Mesendoderm (in vitro differentiated cells): Measurements from ENCODE around the gene POU2F1.
"Not testable (repeated sequence)": the region's sequence is repeated elsewhere in the genome, so short reads cannot be mapped to it uniquely, and the experiment has no call there.

ENCODE experiments used
- DNase-seq: peaks from one replicate; pipeline ENCODE4 v3.0.0; 2013
- H2AK5ac ChIP-seq: 2 replicates; pipeline ENCODE4 v1.6.1; 2013; ENCODE audit warnings: low read length, inconsistent platforms
- H2BK120ac ChIP-seq: 2 replicates; pipeline ENCODE4 v1.6.1; 2013; ENCODE audit warnings: low read depth, mild to moderate bottlenecking, low read length, moderate library complexity, mixed read lengths
- H2BK15ac ChIP-seq: replicated peaks from 2 replicates; pipeline ENCODE4 v1.6.1; 2013; ENCODE audit warnings: low read depth, mild to moderate bottlenecking, moderate library complexity
- H2BK5ac ChIP-seq: 2 replicates; pipeline ENCODE4 v1.6.1; 2013; ENCODE audit warnings: low read length, inconsistent platforms
- H3K18ac ChIP-seq: 2 replicates; pipeline ENCODE4 v1.6.1; 2013; ENCODE audit warnings: mild to moderate bottlenecking, low read length, mixed read lengths
- H3K23ac ChIP-seq: one replicate; pipeline ENCODE4 v1.6.1; 2013; ENCODE audit warnings: low read length
- H3K27ac ChIP-seq: 2 replicates; pipeline ENCODE4 v1.5.1; 2013; ENCODE audit warnings: low read depth, mild to moderate bottlenecking, inconsistent platforms, low read length, moderate library complexity
- H3K27me3 ChIP-seq: 2 replicates; pipeline ENCODE4 v1.6.1; 2013; ENCODE audit warnings: low read length, control low read depth, mild to moderate bottlenecking, inconsistent platforms; ENCODE audit not compliant: insufficient read depth, poor library complexity
- H3K36me3 ChIP-seq: 2 replicates; pipeline ENCODE4 v1.6.1; 2013; ENCODE audit warnings: low read length, inconsistent platforms; ENCODE audit not compliant: control insufficient read depth, insufficient read depth
- H3K4ac ChIP-seq: one replicate; pipeline ENCODE4 v1.6.1; 2013; ENCODE audit warnings: low read depth, mild to moderate bottlenecking, low read length, moderate library complexity
- H3K4me1 ChIP-seq: 2 replicates; pipeline ENCODE4 v1.6.1; 2013; ENCODE audit warnings: low read depth, low read length, inconsistent platforms; ENCODE audit not compliant: control insufficient read depth
- H3K4me2 ChIP-seq: 2 replicates; pipeline ENCODE4 v1.6.1; 2013; ENCODE audit warnings: low read length
- H3K4me3 ChIP-seq: 2 replicates; pipeline ENCODE4 v1.5.1; 2013; ENCODE audit warnings: mild to moderate bottlenecking, low read length
- H3K56ac ChIP-seq: one replicate; pipeline ENCODE4 v1.6.1; 2013; ENCODE audit warnings: low read length
- H3K79me1 ChIP-seq: 2 replicates; pipeline ENCODE4 v1.6.1; 2013; ENCODE audit warnings: low read length, inconsistent platforms
- H3K79me2 ChIP-seq: 2 replicates; pipeline ENCODE4 v1.6.1; 2013; ENCODE audit warnings: mild to moderate bottlenecking, low read length; ENCODE audit not compliant: control insufficient read depth, insufficient read depth
- H3K9ac ChIP-seq: 2 replicates; pipeline ENCODE4 v1.6.1; 2013; ENCODE audit warnings: low read length, inconsistent platforms
- H4K5ac ChIP-seq: one replicate; pipeline ENCODE4 v1.6.1; 2013; ENCODE audit warnings: low read length
- H4K8ac ChIP-seq: one replicate; pipeline ENCODE4 v1.6.1; 2013; ENCODE audit warnings: low read depth, mild to moderate bottlenecking, control low read depth, low read length, moderate library complexity
- WGBS: extraction: QIAGEN DNeasy Blood & Tissue Kit; methylation state at CpG from one replicate; pipeline ENCODE4 v1.1.7; 2013; ENCODE audit warnings: low lambda C conversion rate, missing lambda C conversion rate; ENCODE audit not compliant: insufficient coverage; ENCODE audit errors: extremely low coverage; 5-methylcytosine and 5-hydroxymethylcytosine counted together

POU2F1 gene

DNA sequence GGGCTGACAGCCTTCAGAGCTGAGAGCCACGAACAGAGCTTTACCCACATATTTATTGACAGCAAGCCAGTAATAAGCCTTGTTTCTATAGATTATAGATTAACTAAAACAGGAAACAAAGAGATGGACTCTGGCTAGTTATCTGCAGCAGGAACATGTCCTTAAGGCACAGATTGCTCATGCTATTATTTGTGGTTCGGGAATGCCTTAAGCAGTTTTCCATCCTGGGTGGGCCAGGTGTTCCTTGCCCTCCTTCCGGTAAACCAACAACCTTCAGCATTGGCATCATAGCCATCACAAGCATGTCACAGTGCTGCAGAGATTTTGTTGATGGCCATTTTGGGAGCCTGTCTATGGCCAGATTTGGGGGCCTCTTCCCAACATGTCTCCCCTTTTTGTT is 96.8 kb downstream of the POU2F1 start:
- Histone ChIP-seq H3K56ac (no peak overlapping the region), H3K23ac (no peak overlapping the region), H3K4me3 (no peak overlapping the region), H4K8ac (no peak overlapping the region), H3K4me2 (no peak overlapping the region), H3K79me1 (peaks cover 3% of the 10 kb centered on the region), H3K36me3 (no peaks in the 10 kb centered on the region), H3K18ac (no peak overlapping the region), H2BK15ac (no peak overlapping the region), H3K9ac (no peak overlapping the region), H3K79me2 (no peaks in the 10 kb centered on the region), H3K4me1 (no peaks in the 10 kb centered on the region), H2AK5ac (no peak overlapping the region), H2BK5ac (no peak overlapping the region), H3K27me3 (no peaks in the 10 kb centered on the region), H4K5ac (no peak overlapping the region), H3K4ac (no peak overlapping the region), H2BK120ac (no peak overlapping the region), H3K27ac (no peak overlapping the region)
- DNase-seq = peak; percentile 21
- WGBS = no CpG with 5 or more reads among the region's 3 CpGs

DNA sequence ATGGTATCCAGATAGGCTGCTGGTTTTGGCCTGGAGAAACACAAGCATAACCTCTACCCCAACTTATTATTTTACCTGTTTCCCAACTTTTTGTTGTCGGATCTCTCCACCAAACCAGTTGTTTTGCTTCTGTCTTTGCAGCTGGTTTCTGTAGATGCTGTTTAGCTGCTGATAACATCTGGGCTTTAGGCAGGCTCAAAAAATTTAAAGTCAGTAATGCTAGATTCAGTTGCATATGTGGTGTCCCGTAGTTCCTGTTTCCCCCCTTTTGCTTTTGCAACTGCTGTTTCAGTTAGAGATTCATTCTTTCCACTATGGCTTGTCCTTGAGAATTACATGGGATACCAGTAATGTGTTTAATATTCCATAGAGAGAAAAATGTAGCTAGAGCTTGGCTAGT is 98.5 kb downstream of the POU2F1 start:
- not testable (repeated sequence) for H3K23ac ChIP-seq, H2BK120ac ChIP-seq, H4K5ac ChIP-seq, H3K9ac ChIP-seq, DNase-seq, H3K18ac ChIP-seq, H4K8ac ChIP-seq, H2BK15ac ChIP-seq, H3K36me3 ChIP-seq, H3K27me3 ChIP-seq, H3K79me2 ChIP-seq, H3K27ac ChIP-seq, H3K4me2 ChIP-seq, H3K79me1 ChIP-seq, H3K4ac ChIP-seq, H3K4me3 ChIP-seq, H2BK5ac ChIP-seq, H2AK5ac ChIP-seq, H3K56ac ChIP-seq, H3K4me1 ChIP-seq
- WGBS = no CpG with 5 or more reads among the region's 2 CpGs

DNA sequence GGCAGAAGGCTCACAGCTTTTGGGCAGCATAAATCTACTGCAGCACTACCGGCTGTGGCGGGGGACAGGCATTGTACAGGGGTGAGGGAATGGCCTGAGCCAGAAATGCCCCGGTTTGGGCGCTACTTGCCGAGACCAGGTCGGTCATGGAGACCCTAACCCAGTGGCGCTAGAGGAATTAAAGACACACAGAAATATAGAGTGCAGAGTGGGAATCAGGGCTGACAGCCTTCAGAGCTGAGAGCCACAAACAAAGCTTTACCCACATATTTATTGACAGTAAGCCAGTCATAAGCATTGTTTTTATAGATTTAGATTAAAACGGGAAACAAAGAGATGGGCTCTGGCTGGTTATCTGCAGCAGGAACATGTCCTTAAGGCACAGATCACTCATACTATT is 101.8 kb downstream of the POU2F1 start:
- DNase-seq = peak; percentile 13
- no peak overlapping the region for H3K4me3 ChIP-seq
- no CpG with 5 or more reads among the region's 8 CpGs for WGBS

DNA sequence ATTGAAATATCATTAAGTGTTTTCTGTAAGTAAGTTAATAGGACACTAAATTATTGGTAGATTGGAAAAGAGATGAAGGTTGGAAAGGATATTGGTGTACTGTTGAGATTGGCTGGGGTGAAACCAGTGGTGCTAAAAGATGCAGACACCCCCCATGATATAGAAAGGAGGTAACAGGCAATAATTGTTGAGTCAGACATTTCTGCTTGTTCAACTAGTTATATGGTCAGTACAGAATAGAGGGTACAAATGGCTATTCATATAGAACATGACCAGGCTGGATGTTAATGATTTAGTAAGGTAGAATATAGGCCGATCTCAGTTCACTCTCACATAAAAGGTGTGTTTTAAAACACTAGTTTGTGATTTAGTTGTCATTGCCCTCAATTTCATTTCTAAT is 104.5 kb downstream of the POU2F1 start:
- Histone ChIP-seq H3K4me1 (peaks cover 8% of the 10 kb centered on the region), H3K27me3 (no peaks in the 10 kb centered on the region), H3K56ac (no peak overlapping the region), H3K4ac (no peak overlapping the region), H2BK5ac (no peak overlapping the region), H2BK15ac (no peak overlapping the region), H2BK120ac (no peak overlapping the region), H3K18ac (no peak overlapping the region), H4K5ac (no peak overlapping the region), H4K8ac (no peak overlapping the region), H3K4me3 (no peak overlapping the region), H3K9ac (no peak overlapping the region), H2AK5ac (no peak overlapping the region), H3K4me2 (no peak overlapping the region), H3K79me2 (peaks cover 5% of the 10 kb centered on the region), H3K79me1 (peaks cover 5% of the 10 kb centered on the region), H3K23ac (no peak overlapping the region), H3K27ac (no peak overlapping the region), H3K36me3 (no peaks in the 10 kb centered on the region)
- no peak for DNase-seq
- no CpG with 5 or more reads among the region's 1 CpG for WGBS

More for the DNA sequence above, 101.8 kb downstream of the POU2F1 start:
- Histone ChIP-seq H3K36me3 (no peaks in the 10 kb centered on the region), H3K23ac (no peak overlapping the region), H3K27me3 (no peaks in the 10 kb centered on the region), H2BK120ac (no peak overlapping the region), H2BK5ac (no peak overlapping the region), H3K4ac (no peak overlapping the region), H3K79me2 (peaks cover 5% of the 10 kb centered on the region), H4K8ac (no peak overlapping the region), H2BK15ac (no peak overlapping the region), H3K4me2 (no peak overlapping the region), H3K56ac (no peak overlapping the region), H3K79me1 (peaks cover 5% of the 10 kb centered on the region), H3K9ac (no peak overlapping the region), H3K27ac (no peak overlapping the region), H3K18ac (no peak overlapping the region), H2AK5ac (no peak overlapping the region), H3K4me1 (no peaks in the 10 kb centered on the region), H4K5ac (no peak overlapping the region)

DNA sequence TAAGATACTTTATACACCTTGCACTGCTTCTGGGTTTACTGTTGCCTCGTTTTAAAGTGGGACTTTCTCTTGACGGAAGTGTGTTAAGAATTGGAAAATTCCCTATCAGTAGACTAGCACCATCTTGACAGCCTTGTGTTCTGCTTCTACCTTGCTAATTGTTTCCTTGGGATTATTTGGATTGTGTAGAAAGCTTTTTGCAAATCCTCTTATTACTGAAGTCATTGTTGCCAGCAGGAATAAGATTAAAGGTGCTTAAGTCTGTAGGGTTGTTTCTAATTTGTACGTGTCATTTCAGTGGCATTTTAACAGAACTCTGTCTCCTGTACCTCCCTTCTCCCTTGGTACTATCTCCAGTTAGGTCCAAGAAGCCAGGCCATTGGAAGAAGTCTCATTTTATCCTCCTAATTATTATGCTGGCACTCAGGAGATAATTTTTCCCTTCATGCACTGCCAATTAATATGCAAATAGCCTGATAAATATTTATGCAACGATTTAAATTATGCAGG is 107.7 kb downstream of the POU2F1 start:
- no peak overlapping the region for H3K23ac ChIP-seq

DNA sequence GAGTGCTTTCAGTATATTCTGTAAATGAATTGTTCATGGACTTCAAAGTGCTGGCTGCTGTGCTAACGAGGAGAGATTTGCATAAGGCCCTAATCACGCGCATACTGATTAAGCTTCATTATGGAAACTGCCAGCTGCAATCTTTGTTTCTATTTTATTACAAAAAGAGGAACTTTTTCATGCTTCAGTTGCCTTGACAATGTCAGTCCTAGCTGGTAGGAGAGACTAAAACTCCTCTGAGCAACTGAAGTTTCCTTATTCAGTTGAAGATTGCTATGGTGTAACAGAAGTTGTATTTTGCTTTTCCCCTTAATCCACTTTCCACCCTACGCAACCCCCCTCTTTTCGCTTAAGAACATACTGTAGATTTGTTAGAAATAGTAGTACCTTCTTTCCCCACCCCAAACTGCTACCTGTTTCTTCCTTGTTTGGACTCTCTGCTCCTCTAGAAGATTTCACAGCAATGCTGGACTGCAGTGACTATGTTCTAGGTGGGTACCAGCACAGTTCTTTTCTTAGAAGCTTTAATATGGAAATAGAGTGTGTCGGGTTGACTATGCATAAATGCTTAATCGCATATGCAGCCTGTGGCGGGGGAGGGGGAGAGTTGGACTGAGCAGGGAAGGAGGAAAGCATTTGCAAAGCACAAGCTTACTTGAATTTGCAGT is 108.3 kb downstream of the POU2F1 start:
- Histone ChIP-seq H3K18ac (peak overlapping the region; percentile 47), H3K23ac (no peak overlapping the region), H3K79me1 (peaks cover 4% of the 10 kb centered on the region), H3K36me3 (no peaks in the 10 kb centered on the region), H2BK5ac (no peak overlapping the region), H3K27me3 (no peaks in the 10 kb centered on the region), H3K79me2 (peaks cover 5% of the 10 kb centered on the region), H3K4ac (no peak overlapping the region), H2BK120ac (no peak overlapping the region), H3K4me3 (no peak overlapping the region), H2AK5ac (no peak overlapping the region), H4K8ac (peak overlapping the region; percentile 28), H3K4me1 (peaks cover 8% of the 10 kb centered on the region), H3K9ac (no peak overlapping the region), H3K56ac (no peak overlapping the region), H2BK15ac (no peak overlapping the region), H3K27ac (peak overlapping the region; percentile 23), H3K4me2 (no peak overlapping the region), H4K5ac (no peak overlapping the region)
- WGBS = no CpG with 5 or more reads among the region's 8 CpGs
- DNase-seq = peak; percentile 43

More for the DNA sequence above, 107.7 kb downstream of the POU2F1 start:
- no peak overlapping the region for H3K4ac ChIP-seq
- no peaks in the 10 kb centered on the region for H3K27me3 ChIP-seq
- H2BK5ac ChIP-seq = no peak overlapping the region
- H3K9ac ChIP-seq = no peak overlapping the region
- peak; percentile 50 for DNase-seq
- no peak overlapping the region for H3K18ac ChIP-seq
- H3K79me1 ChIP-seq = peaks cover 4% of the 10 kb centered on the region
- peaks cover 5% of the 10 kb centered on the region for H3K79me2 ChIP-seq
- H3K36me3 ChIP-seq = no peaks in the 10 kb centered on the region
- H3K4me2 ChIP-seq = no peak overlapping the region
- no peak overlapping the region for H2AK5ac ChIP-seq
- H3K27ac ChIP-seq = peak overlapping the region; percentile 18
- H2BK120ac ChIP-seq = no peak overlapping the region
- no CpG with 5 or more reads among the region's 4 CpGs for WGBS
- no peak overlapping the region for H2BK15ac ChIP-seq
- H4K5ac ChIP-seq = no peak overlapping the region
- H3K4me1 ChIP-seq = peaks cover 8% of the 10 kb centered on the region
- no peak overlapping the region for H3K4me3 ChIP-seq
- H3K56ac ChIP-seq = no peak overlapping the region
- peak overlapping the region; percentile 13 for H4K8ac ChIP-seq
